Measurements from ENCODE around the gene COL26A1. TPM values are rescaled to one million over a fixed set of nuclear protein-coding genes. Genes with fewer than 3 reads are reported as not detected.
A peak's percentile ranks its signal among the peaks of the same experiment; 100 is the strongest.

COL26A1 gene
- total RNA-seq, 2 experiments from 2014 or later: not detected

- no peak for ATAC-seq
- no peak for DNase-seq
- ChIA-PET CTCF (no interaction called here), POLR2A (no interaction called here)
- H3K4me3 Mint-ChIP-seq: no peak overlapping the region
- no peak overlapping the region for H3K27ac Mint-ChIP-seq
- no peaks in the 10 kb centered on the region for H3K4me1 Mint-ChIP-seq (ENCODE audit: low read depth)
- no peaks in the 10 kb centered on the region for H3K9me3 Mint-ChIP-seq
- H3K27me3 Mint-ChIP-seq: peaks cover 2% of the 10 kb centered on the region
- no peaks in the 10 kb centered on the region for H3K36me3 Mint-ChIP-seq (ENCODE audit: low read depth)
- TF ChIP-seq CTCF (IDR thresholded peaks at IDR 0.05): no peak
- intact Hi-C loops (cut with micrococcal nuclease): no loop called here
These were observed 185.4 kb downstream of the COL26A1 start for GRCh38 chr7:101547916-101548661.

GRCh38 chr7:101549734-101550133 lies 187.1 kb downstream of the COL26A1 start:
- H3K9me3 Mint-ChIP-seq: no peaks in the 10 kb centered on the region
- DNase-seq: no peak
- ChIA-PET POLR2A (no interaction called here), CTCF (no interaction called here)
- no peak for TF ChIP-seq CTCF (IDR thresholded peaks at IDR 0.05)
- no peak overlapping the region for H3K4me3 Mint-ChIP-seq
- no peaks in the 10 kb centered on the region for H3K36me3 Mint-ChIP-seq (ENCODE audit: low read depth)
- intact Hi-C loops (cut with micrococcal nuclease): no loop called here
- H3K4me1 Mint-ChIP-seq (ENCODE audit: low read depth): no peaks in the 10 kb centered on the region
- H3K27ac Mint-ChIP-seq: no peak overlapping the region
- peaks cover 2% of the 10 kb centered on the region for H3K27me3 Mint-ChIP-seq
- ATAC-seq: no peak

- Mint-ChIP-seq H3K27ac (no peak overlapping the region), H3K4me3 (no peak overlapping the region), H3K9me3 (no peaks in the 10 kb centered on the region), H3K27me3 (peaks cover 2% of the 10 kb centered on the region), H3K4me1 (ENCODE audit: low read depth) (no peaks in the 10 kb centered on the region), H3K36me3 (ENCODE audit: low read depth) (no peaks in the 10 kb centered on the region)
- intact Hi-C loops (cut with micrococcal nuclease): no loop called here
- DNase-seq (no peak), ATAC-seq (peak; percentile 56)
- POLR2A ChIA-PET: no interaction called here
- TF ChIP-seq CTCF (IDR thresholded peaks at IDR 0.05): no peak
- CTCF ChIA-PET: no interaction called here
These were observed 188.2 kb downstream of the COL26A1 start for GRCh38 chr7:101550641-101551541.

- H3K9me3 Mint-ChIP-seq: no peaks in the 10 kb centered on the region
- TF ChIP-seq CTCF (IDR thresholded peaks at IDR 0.05): no peak
- H3K4me1 Mint-ChIP-seq (ENCODE audit: low read depth): no peaks in the 10 kb centered on the region
- DNase-seq (no peak), ATAC-seq (no peak)
- H3K36me3 Mint-ChIP-seq (ENCODE audit: low read depth): no peaks in the 10 kb centered on the region
- no peak overlapping the region for H3K27ac Mint-ChIP-seq
- POLR2A ChIA-PET: no interaction called here
- intact Hi-C loops (cut with micrococcal nuclease): no loop called here
- H3K4me3 Mint-ChIP-seq: no peak overlapping the region
- H3K27me3 Mint-ChIP-seq: no peaks in the 10 kb centered on the region
- CTCF ChIA-PET: no interaction called here
These were observed 190.5 kb downstream of the COL26A1 start for GRCh38 chr7:101553018-101553770.

Data from activated CD8-positive, alpha-beta T cell treated with anti-CD3 and anti-CD28 coated beads for 36 hours (primary cell).